Measurements from ENCODE around the gene SNX19.
"Not testable (repeated sequence)": the region's sequence is repeated elsewhere in the genome, so short reads cannot be mapped to it uniquely, and the experiment has no call there.

The SNX19 gene, protein sequence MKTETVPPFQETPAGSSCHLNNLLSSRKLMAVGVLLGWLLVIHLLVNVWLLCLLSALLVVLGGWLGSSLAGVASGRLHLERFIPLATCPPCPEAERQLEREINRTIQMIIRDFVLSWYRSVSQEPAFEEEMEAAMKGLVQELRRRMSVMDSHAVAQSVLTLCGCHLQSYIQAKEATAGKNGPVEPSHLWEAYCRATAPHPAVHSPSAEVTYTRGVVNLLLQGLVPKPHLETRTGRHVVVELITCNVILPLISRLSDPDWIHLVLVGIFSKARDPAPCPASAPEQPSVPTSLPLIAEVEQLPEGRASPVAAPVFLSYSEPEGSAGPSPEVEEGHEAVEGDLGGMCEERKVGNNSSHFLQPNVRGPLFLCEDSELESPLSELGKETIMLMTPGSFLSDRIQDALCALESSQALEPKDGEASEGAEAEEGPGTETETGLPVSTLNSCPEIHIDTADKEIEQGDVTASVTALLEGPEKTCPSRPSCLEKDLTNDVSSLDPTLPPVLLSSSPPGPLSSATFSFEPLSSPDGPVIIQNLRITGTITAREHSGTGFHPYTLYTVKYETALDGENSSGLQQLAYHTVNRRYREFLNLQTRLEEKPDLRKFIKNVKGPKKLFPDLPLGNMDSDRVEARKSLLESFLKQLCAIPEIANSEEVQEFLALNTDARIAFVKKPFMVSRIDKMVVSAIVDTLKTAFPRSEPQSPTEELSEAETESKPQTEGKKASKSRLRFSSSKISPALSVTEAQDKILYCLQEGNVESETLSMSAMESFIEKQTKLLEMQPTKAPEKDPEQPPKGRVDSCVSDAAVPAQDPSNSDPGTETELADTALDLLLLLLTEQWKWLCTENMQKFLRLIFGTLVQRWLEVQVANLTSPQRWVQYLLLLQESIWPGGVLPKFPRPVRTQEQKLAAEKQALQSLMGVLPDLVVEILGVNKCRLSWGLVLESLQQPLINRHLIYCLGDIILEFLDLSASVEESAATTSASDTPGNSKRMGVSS

DNA sequence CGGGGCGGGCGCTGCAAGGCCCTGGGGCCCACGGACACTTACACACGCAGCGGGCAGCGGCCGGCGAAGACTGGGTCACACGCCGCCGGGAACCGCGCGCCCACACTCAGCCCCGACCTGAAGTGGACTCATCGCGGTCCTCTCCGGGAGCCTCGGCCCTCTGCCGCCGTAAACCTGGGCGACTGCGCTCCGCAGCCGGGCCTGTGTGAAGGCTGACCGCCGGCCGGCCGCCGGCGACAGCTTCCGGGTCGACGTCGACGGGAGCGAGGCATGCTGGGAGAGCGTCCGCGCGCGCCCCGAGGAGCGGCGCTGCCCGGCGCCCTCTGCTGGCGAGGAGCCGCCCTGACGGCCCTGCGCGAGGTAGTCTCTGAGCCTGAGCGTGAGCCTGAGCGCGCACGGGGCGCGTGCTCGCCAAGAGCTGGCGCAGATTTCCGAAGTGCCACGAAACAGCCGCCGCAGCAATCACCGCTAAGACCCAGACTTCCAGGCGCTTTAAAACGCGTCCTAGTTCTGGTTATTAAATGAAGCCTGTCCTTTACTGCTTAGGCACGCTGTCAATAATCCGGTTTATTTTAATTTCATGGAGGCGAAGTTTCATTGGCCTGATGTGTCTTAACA, at the start of gene SNX19:
Gene SNX19, minus strand, starts transcription at position 242 of the 618 bp plus-strand sequence. CDS start 540 bp downstream, outside the sequence.
- peak; percentile 58 to 70 for DNase-seq

- no peak for DNase-seq
Observed at GRCh38 chr11:130964058-130964792, 47.9 kb upstream of the SNX19 start.

GRCh38 chr11:130947889-130948288, 31.6 kb upstream of the SNX19 start:
- DNase-seq = no peak

DNA sequence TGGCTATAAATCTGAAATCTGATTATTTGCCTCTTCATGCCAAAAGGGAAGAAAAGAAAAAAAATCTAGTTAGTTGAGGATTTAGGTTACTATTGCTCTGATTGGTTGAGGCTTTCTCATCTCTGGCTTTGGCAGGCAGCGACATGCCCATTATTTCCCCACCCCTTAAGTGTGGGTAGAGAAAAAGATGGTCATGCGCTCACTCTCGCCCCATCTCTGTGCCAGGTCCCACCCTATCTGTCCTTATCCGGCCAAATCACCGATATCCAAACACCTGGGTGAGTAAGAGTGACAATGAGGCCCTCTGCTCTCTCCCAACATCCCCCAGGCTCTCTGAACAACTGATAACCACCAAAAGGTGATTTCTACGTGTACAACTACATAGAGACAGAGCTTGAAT, 31.2 kb upstream of the SNX19 start:
- DNase-seq = no peak

GRCh38 chr11:130947058-130947457, 30.8 kb upstream of the SNX19 start:
- no peak for DNase-seq

DNA sequence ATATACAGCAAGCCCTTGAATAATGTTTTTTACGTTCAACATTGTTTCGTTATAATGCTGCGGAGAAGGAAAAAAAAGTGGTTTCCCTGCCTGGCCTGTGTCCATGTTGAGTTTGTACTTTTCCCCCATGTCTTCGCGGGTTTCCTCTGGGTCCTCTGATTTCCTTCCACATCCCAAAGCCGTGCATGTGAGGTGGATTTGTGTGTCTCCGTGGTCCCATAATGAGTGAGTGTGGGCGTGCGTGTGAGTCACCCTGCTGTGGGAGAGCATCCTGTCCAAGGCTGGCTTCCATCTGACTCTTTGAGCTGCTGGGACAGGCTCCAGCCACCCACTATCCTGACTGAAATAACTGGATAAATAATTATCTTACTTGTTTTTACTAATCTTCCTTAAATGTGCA, 29.6 kb upstream of the SNX19 start:
- DNase-seq = no peak

DNA sequence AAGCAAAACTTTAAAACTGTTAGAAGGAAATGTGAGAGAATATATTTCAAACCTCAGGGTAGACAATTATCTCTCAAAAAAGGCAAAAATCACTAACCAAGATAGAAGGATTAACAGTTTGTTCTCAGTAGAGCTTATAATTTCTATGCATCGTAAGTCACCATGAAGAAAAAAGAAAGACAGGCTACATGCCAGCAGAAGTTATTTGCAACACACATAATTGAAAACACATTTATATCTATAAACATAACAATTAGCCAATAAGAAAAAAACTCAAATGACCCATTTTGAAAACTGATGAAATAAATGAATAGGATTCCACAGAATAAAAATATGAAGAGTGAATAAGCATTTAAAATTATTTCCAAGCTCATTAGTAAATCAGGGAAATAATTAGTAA, 24.4 kb upstream of the SNX19 start:
- DNase-seq = no peak

DNA sequence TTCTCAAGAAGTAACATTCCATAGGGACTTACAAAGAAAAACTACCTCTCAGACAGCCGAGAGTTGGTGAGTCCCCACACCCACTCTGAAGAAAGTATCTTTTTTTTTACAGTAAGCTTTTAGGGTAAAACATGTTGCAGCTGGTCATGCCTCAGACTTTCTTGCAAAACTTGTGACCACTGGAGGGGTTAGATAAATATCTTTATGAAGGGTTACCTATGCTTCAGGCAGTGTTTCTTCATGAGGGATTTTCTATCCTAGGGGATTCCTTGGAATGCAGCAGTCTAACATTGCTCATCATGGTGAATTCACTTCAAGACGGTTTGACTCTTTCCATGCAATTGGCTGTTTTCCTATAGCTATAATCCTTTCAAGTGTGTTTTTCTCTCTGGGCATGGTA, 20.8 kb upstream of the SNX19 start:
- no peak for DNase-seq

- DNase-seq = no peak
Observed at GRCh38 chr11:130932086-130932712, 15.9 kb upstream of the SNX19 start.

- DNase-seq = no peak
Observed at GRCh38 chr11:130924750-130925149, 8.5 kb upstream of the SNX19 start.

DNA sequence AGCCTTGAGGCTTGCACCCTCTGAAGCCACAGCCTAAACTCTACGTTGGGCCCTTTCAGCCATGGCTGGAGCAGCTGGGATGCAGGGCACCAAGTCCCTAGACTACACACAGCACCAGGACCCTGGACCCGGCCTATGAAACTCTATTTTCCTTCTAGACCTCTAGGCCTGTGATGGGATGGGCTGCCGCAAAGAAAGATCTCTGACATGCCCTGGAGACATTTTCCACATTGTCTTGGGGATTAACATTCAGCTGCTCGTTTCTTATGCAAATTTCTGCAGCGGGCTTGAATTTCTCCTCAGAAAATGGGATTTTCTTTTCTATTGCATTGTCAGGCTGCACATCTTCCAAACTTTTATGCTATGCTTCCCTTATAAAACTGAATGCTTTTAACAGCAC, 4.3 kb upstream of the SNX19 start:
- DNase-seq = not testable (repeated sequence)

GRCh38 chr11:130918081-130918480, 1.8 kb upstream of the SNX19 start:
- DNase-seq = no peak

DNA sequence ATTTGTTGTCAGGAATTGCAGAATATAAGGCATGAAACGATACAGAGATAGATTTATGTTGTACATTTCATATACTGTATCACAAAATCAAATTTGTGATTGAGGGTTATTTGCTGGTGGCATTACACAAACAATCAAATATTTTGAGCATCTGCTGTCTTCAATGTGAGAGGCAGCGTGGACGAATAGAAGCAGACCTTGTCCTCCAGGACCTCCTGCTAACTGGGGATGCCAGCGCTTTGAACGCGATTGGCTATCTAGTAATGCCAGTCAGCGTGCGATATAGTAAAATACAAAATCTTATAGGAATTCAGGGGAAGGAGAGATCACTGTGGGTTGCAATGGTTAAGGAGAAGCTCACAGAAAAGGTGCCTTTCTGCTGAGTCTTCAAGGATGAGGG, 631 bp upstream of the SNX19 start:
- DNase-seq = no peak

DNA sequence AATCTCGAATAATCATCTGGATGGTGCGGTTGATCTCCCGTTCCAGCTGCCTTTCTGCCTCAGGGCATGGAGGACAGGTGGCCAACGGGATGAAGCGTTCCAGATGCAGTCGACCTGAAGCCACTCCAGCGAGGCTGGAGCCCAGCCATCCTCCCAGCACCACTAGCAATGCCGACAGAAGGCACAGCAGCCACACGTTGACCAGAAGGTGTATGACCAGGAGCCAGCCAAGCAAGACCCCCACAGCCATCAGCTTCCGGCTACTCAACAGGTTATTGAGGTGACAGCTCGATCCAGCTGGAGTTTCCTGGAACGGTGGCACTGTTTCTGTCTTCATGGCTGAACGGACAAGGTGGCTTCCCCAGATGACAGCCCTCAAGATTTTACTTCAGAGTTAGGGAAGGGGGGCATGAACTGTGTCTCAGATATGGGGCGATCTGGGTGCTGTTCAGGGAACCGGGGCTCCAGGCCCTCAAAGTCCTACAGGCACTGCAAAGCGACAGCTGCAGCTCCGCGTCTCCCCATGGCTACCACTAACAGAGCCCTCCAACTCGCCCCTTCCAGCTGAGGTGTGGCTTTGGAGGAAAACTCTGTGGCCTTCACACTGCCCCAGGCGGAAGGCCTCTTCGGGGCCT, 559 bp downstream of the SNX19 start:
- DNase-seq = no peak

GRCh38 chr11:130913268-130913667, 3.0 kb downstream of the SNX19 start:
- no peak for DNase-seq

GRCh38 chr11:130912552-130912951, 3.7 kb downstream of the SNX19 start:
- no peak for DNase-seq

GRCh38 chr11:130911306-130911705, 5.0 kb downstream of the SNX19 start:
- no peak for DNase-seq

- no peak for DNase-seq
Observed at GRCh38 chr11:130909650-130910049, 6.6 kb downstream of the SNX19 start.

GRCh38 chr11:130908770-130909625, 7.3 kb downstream of the SNX19 start:
- no peak for DNase-seq

- DNase-seq = no peak
Observed at GRCh38 chr11:130908061-130908460, 8.2 kb downstream of the SNX19 start.

GRCh38 chr11:130907229-130907628, 9.1 kb downstream of the SNX19 start:
- DNase-seq = no peak

All from bone marrow (tissue), 2 donors.